HG03196 (cell line): ENCODE measurements around the gene FOXP1.

Source experiments
- ATAC-seq: cut with Tn5 transposase; IDR thresholded peaks from one replicate; pipeline ENCODE4 v1.9.1; 2021; ENCODE audit not compliant: unreplicated experiment

FOXP1 gene

DNA sequence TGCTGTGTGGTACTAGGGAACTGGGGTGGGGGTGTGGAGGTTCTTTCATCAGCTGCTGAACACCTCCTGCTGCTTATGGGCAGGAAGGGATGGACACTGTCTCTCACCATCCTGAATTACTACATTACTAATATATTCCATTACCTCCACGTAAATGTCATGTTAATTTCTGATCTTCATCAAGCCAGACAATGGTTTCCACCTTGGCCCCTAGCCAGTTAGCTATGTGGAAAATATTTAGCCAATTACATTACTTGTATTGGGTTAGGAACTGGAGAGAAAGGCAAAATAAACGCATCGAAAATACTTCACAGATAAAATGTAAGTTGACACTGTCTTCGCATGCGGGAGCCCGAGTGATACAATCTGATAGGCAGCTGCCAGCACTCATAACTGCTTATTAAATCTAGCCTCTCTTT, 95.1 kb downstream of the FOXP1 start:
- ATAC-seq: no peak

- no peak for ATAC-seq
Measured at GRCh38 chr3:71487418-71487817, 96.1 kb downstream of the FOXP1 start.

GRCh38 chr3:71486831-71487230, 96.7 kb downstream of the FOXP1 start:
- no peak for ATAC-seq

DNA sequence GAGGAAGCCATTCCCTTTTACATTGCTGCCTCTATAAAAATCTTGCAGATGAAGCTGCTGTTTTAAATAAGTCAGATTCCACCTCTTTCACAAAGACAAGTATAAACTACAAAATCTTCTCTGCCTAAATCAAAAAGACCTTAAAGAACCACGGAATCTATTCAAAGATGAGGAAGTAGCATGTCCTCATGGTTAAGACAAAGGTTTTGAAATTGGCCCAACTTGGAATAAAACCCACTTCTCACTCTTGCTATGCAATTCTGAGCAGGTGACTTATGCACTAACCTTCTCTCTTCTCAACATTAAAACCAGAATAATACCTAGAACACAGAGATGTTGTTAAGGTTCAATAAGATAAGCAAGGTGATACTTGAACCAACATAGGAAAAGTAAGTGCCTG, 97.6 kb downstream of the FOXP1 start:
- no peak for ATAC-seq

- no peak for ATAC-seq
Measured at GRCh38 chr3:71484452-71484851, 99.1 kb downstream of the FOXP1 start.

- ATAC-seq: no peak
Measured at GRCh38 chr3:71484047-71484446, 99.5 kb downstream of the FOXP1 start.

- no peak for ATAC-seq
Measured at GRCh38 chr3:71482771-71483170, 100.8 kb downstream of the FOXP1 start.

DNA sequence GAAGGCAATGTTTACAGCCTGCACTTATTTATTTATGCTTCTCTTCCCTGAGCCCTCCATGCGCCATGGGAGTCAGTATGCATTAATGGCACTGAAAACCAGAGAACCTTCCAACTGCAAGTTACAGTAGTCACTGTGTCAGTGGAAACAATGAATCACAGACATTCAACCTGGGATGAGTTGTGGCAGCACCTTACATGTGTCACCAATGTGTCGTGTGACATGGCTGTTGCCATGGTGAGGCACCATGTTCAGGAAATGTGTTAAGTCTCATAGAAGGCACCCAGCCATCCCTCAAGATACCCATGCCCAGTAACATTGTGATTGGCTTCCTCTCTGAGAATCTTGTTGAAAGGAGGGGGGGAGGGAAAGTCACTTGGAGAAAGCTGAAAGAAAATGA, 105.0 kb downstream of the FOXP1 start:
- ATAC-seq: no peak

- ATAC-seq: no peak
Measured at GRCh38 chr3:71476950-71477349, 106.6 kb downstream of the FOXP1 start.

- no peak for ATAC-seq
Measured at GRCh38 chr3:71469138-71469435, 114.4 kb downstream of the FOXP1 start.

GRCh38 chr3:71468311-71469137, 115.0 kb downstream of the FOXP1 start:
- ATAC-seq: no peak

GRCh38 chr3:71466483-71466882, 117.0 kb downstream of the FOXP1 start:
- no peak for ATAC-seq

GRCh38 chr3:71465371-71466036, 118.0 kb downstream of the FOXP1 start:
- no peak for ATAC-seq

DNA sequence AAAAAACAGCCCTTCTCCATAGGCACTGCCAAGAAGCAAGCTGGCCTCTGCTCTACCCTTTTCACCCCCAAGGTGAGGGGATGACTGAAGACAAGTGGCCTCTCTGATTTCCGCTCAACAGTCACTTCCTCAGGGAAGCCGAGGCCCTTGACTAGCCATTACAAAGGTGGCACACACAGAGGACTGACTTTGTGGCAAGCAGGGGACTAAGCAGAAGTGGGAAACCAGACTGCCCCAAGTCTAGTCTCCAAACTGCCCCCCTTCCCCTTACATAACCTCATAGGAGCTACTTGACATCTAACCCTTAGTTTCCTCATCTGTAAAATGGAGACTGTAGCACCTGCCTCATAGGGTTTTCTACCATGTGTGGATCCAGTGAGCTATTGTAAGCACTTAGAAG, 118.9 kb downstream of the FOXP1 start:
- no peak for ATAC-seq

GRCh38 chr3:71463617-71464016, 119.9 kb downstream of the FOXP1 start:
- ATAC-seq: no peak

DNA sequence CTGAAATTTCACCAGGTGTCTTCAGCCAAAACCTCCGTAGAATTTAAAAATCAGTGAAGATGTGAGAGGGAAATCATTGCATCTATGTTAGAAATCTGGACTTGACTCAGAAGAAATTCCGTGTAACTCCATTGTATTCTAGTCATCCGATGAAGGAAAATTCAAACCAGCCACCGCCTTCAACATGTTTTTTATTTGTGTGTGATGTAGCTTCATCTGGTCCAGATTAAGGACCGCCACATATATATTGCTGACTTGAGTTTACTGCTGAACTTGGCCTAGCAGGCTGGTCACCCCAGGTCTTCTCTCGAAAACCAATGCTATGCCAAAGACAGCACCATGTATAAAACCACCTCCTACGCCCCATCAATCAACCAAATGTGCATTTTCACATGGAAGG, 120.9 kb downstream of the FOXP1 start:
- ATAC-seq: no peak

DNA sequence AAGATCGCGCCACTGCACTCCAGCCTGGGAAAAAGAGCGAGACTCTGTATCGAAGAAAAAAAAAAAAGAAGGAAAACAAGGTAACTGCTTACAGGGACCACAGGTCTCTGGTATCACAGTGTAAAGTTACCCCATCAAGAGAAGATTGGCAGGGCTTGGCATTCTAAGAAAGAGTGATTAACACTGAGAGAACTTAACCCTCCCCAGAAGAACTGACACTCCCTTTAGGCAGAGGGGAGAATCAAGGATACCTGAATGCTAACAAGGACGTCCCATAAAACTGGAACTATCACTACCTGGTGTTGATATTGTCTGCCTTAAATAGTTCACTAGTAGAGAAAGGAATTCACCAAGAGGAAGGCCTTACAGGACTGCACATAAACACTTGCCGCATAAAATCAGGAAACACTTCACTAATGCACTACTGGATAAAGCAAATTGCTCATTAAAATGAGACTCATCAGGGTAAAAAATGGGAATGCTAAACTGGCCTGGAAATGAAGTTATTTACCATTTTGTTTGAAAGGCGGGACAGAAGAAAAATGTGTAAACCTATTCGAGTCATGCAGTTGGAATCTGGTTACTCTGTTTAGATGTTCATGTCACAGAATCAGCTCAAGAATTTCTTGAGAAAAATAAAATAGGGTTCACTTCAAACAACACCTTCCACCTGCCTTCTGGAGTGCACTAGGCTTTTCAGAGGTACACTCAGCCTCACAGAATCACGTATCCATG, 121.6 kb downstream of the FOXP1 start:
- no peak for ATAC-seq

GRCh38 chr3:71461114-71461513, 122.4 kb downstream of the FOXP1 start:
- ATAC-seq: no peak

- no peak for ATAC-seq
Measured at GRCh38 chr3:71458895-71459294, 124.6 kb downstream of the FOXP1 start.

DNA sequence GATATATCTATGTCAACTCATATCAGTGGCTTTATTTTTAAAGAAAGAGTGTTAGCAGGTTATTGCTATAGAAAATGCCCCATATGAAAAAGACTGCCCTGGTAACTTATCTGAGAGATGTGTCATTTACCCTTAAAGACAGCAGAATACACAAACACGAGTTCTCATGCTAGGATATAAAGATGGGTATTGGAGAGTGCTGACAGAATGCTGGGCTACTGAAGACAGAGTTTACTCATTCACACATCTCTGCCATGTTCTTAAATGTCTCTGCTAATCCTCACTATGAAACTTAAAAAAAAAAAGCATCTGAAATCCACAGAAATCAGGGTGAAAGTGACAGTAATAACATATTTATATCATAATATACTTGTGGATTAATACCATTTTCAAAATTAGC, 126.7 kb downstream of the FOXP1 start:
- no peak for ATAC-seq

DNA sequence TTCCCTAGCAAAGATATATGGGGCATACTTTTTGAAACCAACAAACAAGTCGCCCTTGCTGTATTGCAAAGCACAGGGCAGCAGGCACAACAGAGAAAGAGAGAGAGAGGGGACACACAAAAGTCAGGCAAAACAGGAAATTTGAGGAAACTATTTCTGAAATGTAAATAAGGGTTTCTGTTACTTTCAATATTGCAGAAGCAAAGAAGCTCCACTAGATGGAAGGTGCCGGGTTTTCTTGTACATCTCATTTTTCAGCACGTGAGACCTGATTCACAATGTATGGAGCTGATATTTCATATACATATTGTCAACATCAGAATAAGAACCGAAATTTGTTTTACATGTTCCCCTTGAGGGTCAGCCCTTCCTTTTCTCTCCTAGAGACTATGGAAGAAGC, 127.4 kb downstream of the FOXP1 start:
- no peak for ATAC-seq
